H9 (cell line): ENCODE measurements around the gene CNNM4. TPM values are rescaled to one million over a fixed set of nuclear protein-coding genes. Genes with fewer than 3 reads are reported as not detected.

ENCODE experiments used
- DNase-seq: peaks from one replicate; pipeline ENCODE4 v3.0.0-alpha.2; 2017
- H2AFZ ChIP-seq: one replicate; pipeline ENCODE4 v1.6.1; 2013; ENCODE audit warnings: mild to moderate bottlenecking, low read length, control low read depth, moderate library complexity
- H2AK5ac ChIP-seq: 2 replicates; pipeline ENCODE4 v1.6.1; 2013; ENCODE audit warnings: low read length, control low read depth, mixed read lengths; ENCODE audit not compliant: insufficient read length
- H2BK120ac ChIP-seq: one replicate; pipeline ENCODE4 v1.6.1; 2013; ENCODE audit warnings: low read depth, mild to moderate bottlenecking, low read length, control low read depth, inconsistent platforms; ENCODE audit not compliant: poor library complexity, severe bottlenecking
- H2BK12ac ChIP-seq: 2 replicates; pipeline ENCODE4 v1.6.1; 2013; ENCODE audit warnings: low read length, control low read depth, mixed read lengths, low read depth; ENCODE audit not compliant: insufficient read length
- H2BK15ac ChIP-seq: 2 replicates; pipeline ENCODE4 v1.6.1; 2013; ENCODE audit warnings: low read depth, low read length, control low read depth
- H2BK20ac ChIP-seq: one replicate; pipeline ENCODE4 v1.6.1; 2013; ENCODE audit warnings: low read depth, mild to moderate bottlenecking, low read length, control low read depth, inconsistent platforms; ENCODE audit not compliant: poor library complexity, severe bottlenecking
- H2BK5ac ChIP-seq: 2 replicates; pipeline ENCODE4 v1.6.1; 2013; ENCODE audit warnings: low read length, control low read depth, mixed read lengths; ENCODE audit not compliant: insufficient read length
- H3K14ac ChIP-seq: 2 replicates; pipeline ENCODE4 v1.6.1; 2013; ENCODE audit warnings: low read length, control low read depth; ENCODE audit not compliant: insufficient read depth
- H3K18ac ChIP-seq: 2 replicates; pipeline ENCODE4 v1.6.1; 2013; ENCODE audit warnings: low read depth, mild to moderate bottlenecking, mixed read lengths, low read length, control low read depth; ENCODE audit not compliant: insufficient read length
- H3K23ac ChIP-seq: 2 replicates; pipeline ENCODE4 v1.6.1; 2013; ENCODE audit warnings: low read length, control low read depth, mixed read lengths, low read depth; ENCODE audit not compliant: insufficient read length
- H3K23me2 ChIP-seq: 2 replicates; pipeline ENCODE4 v1.6.1; 2013; ENCODE audit warnings: low read depth, mild to moderate bottlenecking, mixed read lengths, low read length, control low read depth; ENCODE audit not compliant: insufficient read length, poor library complexity, severe bottlenecking
- H3K27ac ChIP-seq: 2 replicates; pipeline ENCODE4 v1.5.1; 2013; ENCODE audit warnings: low read length, control low read depth, mixed read lengths, low read depth; ENCODE audit not compliant: insufficient read length
- H3K27me3 ChIP-seq: 2 replicates; pipeline ENCODE4 v1.6.1; 2013; ENCODE audit warnings: low read length, control low read depth, inconsistent platforms; ENCODE audit not compliant: insufficient read depth
- H3K4ac ChIP-seq: 2 replicates; pipeline ENCODE4 v1.6.1; 2013; ENCODE audit warnings: low read depth, mild to moderate bottlenecking, control low read depth, inconsistent platforms, low read length, moderate library complexity
- H3K4me1 ChIP-seq: 2 replicates; pipeline ENCODE4 v1.6.1; 2013; ENCODE audit warnings: low read length, control low read depth, inconsistent platforms; ENCODE audit not compliant: insufficient read depth
- H3K4me2 ChIP-seq: 2 replicates; pipeline ENCODE4 v1.6.1; 2013; ENCODE audit warnings: low read length, control low read depth, mixed read lengths; ENCODE audit not compliant: insufficient read length, insufficient read depth
- H3K56ac ChIP-seq: 2 replicates; pipeline ENCODE4 v1.6.1; 2013; ENCODE audit warnings: low read depth, mild to moderate bottlenecking, mixed read lengths, low read length, control low read depth; ENCODE audit not compliant: insufficient read length
- H3K79me1 ChIP-seq: 2 replicates; pipeline ENCODE4 v1.6.1; 2013; ENCODE audit warnings: low read depth, mild to moderate bottlenecking, moderate library complexity, low read length, control low read depth, inconsistent platforms; ENCODE audit not compliant: insufficient read depth, poor library complexity, severe bottlenecking
- H3K79me2 ChIP-seq: 2 replicates; pipeline ENCODE4 v1.6.1; 2013; ENCODE audit warnings: low read length, control low read depth, inconsistent platforms; ENCODE audit not compliant: insufficient read depth
- H3K9ac ChIP-seq: 2 replicates; pipeline ENCODE4 v1.6.1; 2013; ENCODE audit warnings: low read length, control low read depth, mixed read lengths; ENCODE audit not compliant: insufficient read length; ENCODE audit errors: extremely low read depth
- H3K9me3 ChIP-seq: one replicate; pipeline ENCODE4 v1.6.1; 2013; ENCODE audit warnings: low read depth, low read length, inconsistent platforms; ENCODE audit not compliant: control insufficient read depth
- H3T11ph ChIP-seq: one replicate; pipeline ENCODE4 v1.6.1; 2013; ENCODE audit warnings: mild to moderate bottlenecking, low read length, control low read depth, inconsistent platforms
- H4K20me1 ChIP-seq: one replicate; pipeline ENCODE4 v1.6.1; 2013; ENCODE audit not compliant: control insufficient read depth, insufficient read length, insufficient read depth
- H4K5ac ChIP-seq: 2 replicates; pipeline ENCODE4 v1.6.1; 2013; ENCODE audit warnings: low read depth, mild to moderate bottlenecking, mixed read lengths, low read length, control low read depth; ENCODE audit not compliant: insufficient read length
- H4K8ac ChIP-seq: replicated peaks from 2 replicates; pipeline ENCODE4 v1.6.1; 2013; ENCODE audit warnings: low read length, control low read depth, mixed read lengths, low read depth; ENCODE audit not compliant: insufficient read length
- H4K91ac ChIP-seq: 2 replicates; pipeline ENCODE4 v1.6.1; 2013; ENCODE audit warnings: low read depth, mild to moderate bottlenecking, moderate library complexity, mixed read lengths, low read length, control low read depth; ENCODE audit not compliant: insufficient read length
- H3K27ac Mint-ChIP-seq, 3 experiments: 2 replicates in 2 of 3; 3 replicates in 1 of 3; pipeline ENCODE4 v1.8.0; 2020 to 2021; ENCODE audit warnings: mixed read lengths in 3 of 3, mild to moderate bottlenecking in 1 of 3, moderate library complexity in 1 of 3
- H3K27me3 Mint-ChIP-seq: 2 replicates; pipeline ENCODE4 v1.8.0; 2021; ENCODE audit warnings: low read depth, mild to moderate bottlenecking, moderate library complexity, mixed read lengths
- H3K36me3 Mint-ChIP-seq, 3 experiments: 2 replicates in 2 of 3; 3 replicates in 1 of 3; pipeline ENCODE4 v1.8.0; 2020 to 2021; ENCODE audit warnings: low read depth in 3 of 3, mixed read lengths in 3 of 3; ENCODE audit not compliant: insufficient read depth in 1 of 3
- H3K4me1 Mint-ChIP-seq, 2 experiments: 2 replicates each; pipeline ENCODE4 v1.8.0; 2020; ENCODE audit warnings: mixed read lengths in 2 of 2
- H3K4me3 Mint-ChIP-seq, 2 experiments: 2 replicates in 1 of 2; 3 replicates in 1 of 2; pipeline ENCODE4 v1.8.0; 2020 to 2021; ENCODE audit warnings: mild to moderate bottlenecking in 2 of 2, mixed read lengths in 2 of 2, moderate library complexity in 1 of 2
- H3K9me3 Mint-ChIP-seq, 2 experiments: 2 replicates in 1 of 2; 3 replicates in 1 of 2; pipeline ENCODE4 v1.8.0; 2020; ENCODE audit warnings: mild to moderate bottlenecking in 2 of 2, mixed read lengths in 2 of 2, moderate library complexity in 1 of 2
- CTCF ChIP-seq: fragments of 200-600 bp; sonication (generic); conservative IDR thresholded peaks from 3 replicates; pipeline ENCODE4 v1.8.0; 2021; ENCODE audit warnings: antibody characterized with exemption, mild to moderate bottlenecking
- WGBS: extraction: QIAGEN DNeasy Blood & Tissue Kit; methylation state at CpG from one replicate; pipeline ENCODE4 v1.1.7; 2013; ENCODE audit warnings: missing lambda C conversion rate, low lambda C conversion rate, mixed read lengths; ENCODE audit not compliant: insufficient read length; ENCODE audit errors: extremely low coverage; 5-methylcytosine and 5-hydroxymethylcytosine counted together
- total RNA-seq: library from RNA; stranded (reverse); gene quantifications from 2 replicates; pipeline ENCODE4 v1.2.1, GENCODE V29; 2021

The CNNM4 gene
- total RNA-seq, 1 experiment from 2014 or later: 8.5 TPM

GRCh38 chr2:96860065-96861029 is 99.6 kb downstream of the CNNM4 start:
- Mint-ChIP-seq H3K9me3 (no peaks in the 10 kb centered on the region), H3K36me3 (peaks cover 23 to 50% (median 47%) of the 10 kb centered on the region in 3 experiments), H3K27ac (peak overlapping the region in 2 of 3 experiments; percentile 52 to 54; a peak in 2 of 7 replicates), H3K4me3 (no peak overlapping the region), H3K4me1 (peaks cover 22 to 24% of the 10 kb centered on the region in 2 experiments), H3K27me3 (no peaks in the 10 kb centered on the region; the same call in 1 of the 2 replicates)
- no peak overlapping the region for H2AFZ ChIP-seq
- peaks cover 6% of the 10 kb centered on the region for H3K23me2 ChIP-seq
- H2BK15ac ChIP-seq: no peak overlapping the region
- H4K20me1 ChIP-seq: peaks cover 2% of the 10 kb centered on the region
- H3K79me2 ChIP-seq: peaks cover 2% of the 10 kb centered on the region; the same call in 1 of the 2 replicates
- H3K4me2 ChIP-seq: no peak overlapping the region
- H3K9me3 ChIP-seq: no peaks in the 10 kb centered on the region
- no peak overlapping the region for H2BK120ac ChIP-seq
- H2BK5ac ChIP-seq: no peak overlapping the region
- no peak overlapping the region for H2BK20ac ChIP-seq
- peak; percentile 27 for DNase-seq
- no peaks in the 10 kb centered on the region for H3K79me1 ChIP-seq
- no peak overlapping the region for H3T11ph ChIP-seq
- no peak overlapping the region for H2BK12ac ChIP-seq
- no peak overlapping the region for H4K8ac ChIP-seq
- no peak overlapping the region for H4K5ac ChIP-seq
- no peak overlapping the region for H3K23ac ChIP-seq
- no peak for TF ChIP-seq CTCF
- no peak overlapping the region for H3K56ac ChIP-seq
- no peaks in the 10 kb centered on the region; the same call in 1 of the 2 replicates for H3K4me1 ChIP-seq
- no peak overlapping the region for H3K4ac ChIP-seq
- no CpG with 5 or more reads among the region's 38 CpGs for WGBS
- H3K18ac ChIP-seq: no peak overlapping the region
- H2AK5ac ChIP-seq: no peak overlapping the region
- no peak overlapping the region for H3K14ac ChIP-seq
- H4K91ac ChIP-seq: no peak overlapping the region
- H3K27me3 ChIP-seq: no peaks in the 10 kb centered on the region
- H3K9ac ChIP-seq: no peak overlapping the region
- no peak overlapping the region for H3K27ac ChIP-seq
